GM12872 (cell line): Measurements from ENCODE around the gene NWD2.

ENCODE experiments used
- TF ChIP-seq, protein P1 (sequence below): IDR thresholded peaks from 3 replicates; pipeline ENCODE4 v1.5.1; 2011; ENCODE audit warnings: low read depth, mild to moderate bottlenecking, low read length, moderate library complexity; ENCODE audit not compliant: insufficient read depth

The NWD2 gene

DNA sequence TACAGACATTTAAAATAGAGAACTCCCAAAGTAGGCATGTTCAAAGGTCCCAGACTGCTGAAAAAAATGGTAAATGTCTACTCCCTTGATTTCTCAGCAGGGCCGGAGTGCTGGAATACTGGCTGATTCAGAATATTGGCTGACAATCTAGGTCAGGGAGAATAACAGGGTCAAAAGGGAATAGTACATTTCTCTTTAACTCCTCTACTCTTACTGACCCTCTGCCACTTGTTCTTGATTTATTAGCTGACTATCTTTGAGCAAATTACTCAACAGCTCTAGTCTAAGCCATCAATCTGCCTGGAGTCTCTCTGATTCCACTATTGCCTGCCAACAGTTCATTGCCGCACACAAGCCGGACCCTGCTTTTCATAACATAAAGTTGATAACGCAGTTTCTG lies 19.7 kb upstream of the NWD2 start:
- TF ChIP-seq, protein P1, sequence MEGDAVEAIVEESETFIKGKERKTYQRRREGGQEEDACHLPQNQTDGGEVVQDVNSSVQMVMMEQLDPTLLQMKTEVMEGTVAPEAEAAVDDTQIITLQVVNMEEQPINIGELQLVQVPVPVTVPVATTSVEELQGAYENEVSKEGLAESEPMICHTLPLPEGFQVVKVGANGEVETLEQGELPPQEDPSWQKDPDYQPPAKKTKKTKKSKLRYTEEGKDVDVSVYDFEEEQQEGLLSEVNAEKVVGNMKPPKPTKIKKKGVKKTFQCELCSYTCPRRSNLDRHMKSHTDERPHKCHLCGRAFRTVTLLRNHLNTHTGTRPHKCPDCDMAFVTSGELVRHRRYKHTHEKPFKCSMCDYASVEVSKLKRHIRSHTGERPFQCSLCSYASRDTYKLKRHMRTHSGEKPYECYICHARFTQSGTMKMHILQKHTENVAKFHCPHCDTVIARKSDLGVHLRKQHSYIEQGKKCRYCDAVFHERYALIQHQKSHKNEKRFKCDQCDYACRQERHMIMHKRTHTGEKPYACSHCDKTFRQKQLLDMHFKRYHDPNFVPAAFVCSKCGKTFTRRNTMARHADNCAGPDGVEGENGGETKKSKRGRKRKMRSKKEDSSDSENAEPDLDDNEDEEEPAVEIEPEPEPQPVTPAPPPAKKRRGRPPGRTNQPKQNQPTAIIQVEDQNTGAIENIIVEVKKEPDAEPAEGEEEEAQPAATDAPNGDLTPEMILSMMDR = no peak

DNA sequence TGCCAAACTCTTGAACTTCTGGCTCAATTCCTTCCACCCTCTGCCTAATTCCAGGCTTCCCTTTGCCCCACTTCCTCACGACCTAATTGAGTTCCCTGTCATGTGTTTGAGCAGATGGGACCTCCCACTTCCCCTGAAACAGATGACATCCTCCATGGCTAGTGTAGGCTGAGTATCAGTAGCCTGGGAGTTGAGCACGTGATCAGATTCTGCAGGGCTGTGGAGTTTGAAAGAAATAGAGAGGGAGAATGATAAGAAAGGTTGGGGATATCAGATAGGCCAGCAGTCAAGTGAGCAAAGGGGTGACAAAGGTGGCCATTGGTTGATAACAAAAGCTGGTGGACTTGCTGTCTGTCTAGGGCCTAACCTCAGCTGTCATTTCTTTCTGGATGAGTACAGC lies 18.8 kb upstream of the NWD2 start:
- TF ChIP-seq, protein P1 = no peak

GRCh38 chr4:37232315-37232714 lies 12.2 kb upstream of the NWD2 start:
- TF ChIP-seq, protein P1 = no peak

- TF ChIP-seq, protein P1 = no peak
Observed at GRCh38 chr4:37236165-37236564, 8.4 kb upstream of the NWD2 start.

DNA sequence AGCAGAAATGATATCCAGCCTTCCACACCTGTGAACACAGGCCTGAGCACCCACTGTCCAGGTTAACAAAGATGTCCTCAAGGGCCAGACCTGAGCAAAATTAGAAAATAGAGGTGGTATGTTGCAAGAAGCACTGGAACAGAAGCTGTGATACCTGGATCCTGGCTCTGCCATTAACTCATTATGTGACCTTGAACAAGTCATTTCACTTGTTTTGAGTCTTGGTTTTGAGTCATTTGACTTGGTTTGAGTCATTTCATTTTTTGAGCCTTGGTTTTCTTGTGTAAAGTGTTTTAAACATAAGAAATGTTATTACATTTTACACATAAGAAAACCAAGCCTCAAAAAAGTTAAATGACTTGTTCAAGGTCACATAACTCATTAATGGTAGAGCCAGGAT lies 2.9 kb upstream of the NWD2 start:
- TF ChIP-seq, protein P1 = no peak

DNA sequence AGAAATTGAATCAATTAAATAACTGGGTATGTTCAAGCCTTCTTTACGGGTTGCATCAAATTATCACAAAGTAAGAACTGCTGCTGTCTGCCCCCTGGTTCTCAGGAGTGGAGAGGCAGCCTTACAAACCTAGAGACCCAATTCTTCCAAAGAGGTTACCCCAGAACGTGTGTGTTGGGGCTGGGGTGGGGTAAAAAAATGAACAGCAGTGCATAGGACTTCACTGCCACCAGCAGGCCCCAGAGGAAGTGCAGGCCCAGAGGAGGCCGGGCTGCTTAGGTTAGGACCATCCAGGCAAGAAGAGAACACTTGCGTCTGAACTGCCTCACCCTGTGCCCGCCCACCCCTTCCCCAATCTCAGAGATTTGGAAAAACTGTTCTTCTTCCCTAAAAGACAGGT lies 1.5 kb upstream of the NWD2 start:
- TF ChIP-seq, protein P1 = 0 out of 3 replicates have a peak, but pooled peaks have one; percentile 7

GRCh38 chr4:37243722-37244582 lies 591 bp upstream of the NWD2 start:
- TF ChIP-seq, protein P1 = no peak
